GM12864 (cell line): ENCODE measurements around the gene MIEF1.
A peak's percentile ranks its signal among the peaks of the same experiment; 100 is the strongest.

Source experiments
- DNase-seq: peaks from one replicate; pipeline ENCODE4 v3.0.0-alpha.2; 2011; ENCODE audit warnings: low read depth
- H3K4me3 ChIP-seq: 2 replicates; pipeline ENCODE4 v1.5.1; 2011; ENCODE audit warnings: mild to moderate bottlenecking, low read depth, low read length, control low read depth
- CTCF ChIP-seq: IDR thresholded peaks from 2 replicates; pipeline ENCODE4 v1.5.1; 2011; ENCODE audit warnings: low read depth, mild to moderate bottlenecking, moderate library complexity, low read length, control low read depth, inconsistent platforms; ENCODE audit errors: missing control alignments

The MIEF1 gene

GRCh38 chr22:39536711-39537110 is 34.6 kb downstream of the MIEF1 start:
- no peak overlapping the region for H3K4me3 ChIP-seq

GRCh38 chr22:39537975-39538374 is 35.9 kb downstream of the MIEF1 start:
- DNase-seq: no peak
- H3K4me3 ChIP-seq: no peak overlapping the region
- TF ChIP-seq CTCF: no peak

More at GRCh38 chr22:39536711-39537110, 34.6 kb downstream of the MIEF1 start:
- DNase-seq: no peak
- no peak for TF ChIP-seq CTCF

GRCh38 chr22:39543095-39543494 is 41.0 kb downstream of the MIEF1 start:
- TF ChIP-seq CTCF: peak; percentile 65
- no peak for DNase-seq

GRCh38 chr22:39545386-39546365 is 43.6 kb downstream of the MIEF1 start:
- TF ChIP-seq CTCF: no peak
- H3K4me3 ChIP-seq: no peak overlapping the region
- DNase-seq: no peak

More at GRCh38 chr22:39543095-39543494, 41.0 kb downstream of the MIEF1 start:
- no peak overlapping the region for H3K4me3 ChIP-seq

- no peak overlapping the region for H3K4me3 ChIP-seq
- DNase-seq: no peak
- TF ChIP-seq CTCF: no peak
Observed at GRCh38 chr22:39546889-39547586, 44.9 kb downstream of the MIEF1 start.

GRCh38 chr22:39547587-39547947 is 45.5 kb downstream of the MIEF1 start:
- no peak for TF ChIP-seq CTCF
- DNase-seq: no peak
- H3K4me3 ChIP-seq: no peak overlapping the region

GRCh38 chr22:39553429-39553828 is 51.3 kb downstream of the MIEF1 start:
- no peak for TF ChIP-seq CTCF
- DNase-seq: no peak
- no peak overlapping the region for H3K4me3 ChIP-seq
